ENCODE data around the gene RAB11A.

RAB11A gene

GRCh38 chr15:65916664-65917406 is 47.5 kb downstream of the RAB11A start:
- DNase-seq (ENCODE audit: low spot score): peak; percentile 77

GRCh38 chr15:65917407-65917756 is 48.1 kb downstream of the RAB11A start:
- no peak for DNase-seq (ENCODE audit: low spot score)

- no peak for DNase-seq (ENCODE audit: low spot score)
Measured at GRCh38 chr15:65917936-65918335, 48.6 kb downstream of the RAB11A start.

- DNase-seq (ENCODE audit: low spot score): no peak
Measured at GRCh38 chr15:65918357-65918920, 49.1 kb downstream of the RAB11A start.

- DNase-seq (ENCODE audit: low spot score): no peak
Measured at GRCh38 chr15:65918945-65919344, 49.7 kb downstream of the RAB11A start.

- no peak for DNase-seq (ENCODE audit: low spot score)
Measured at GRCh38 chr15:65919353-65919752, 50.1 kb downstream of the RAB11A start.

- no peak for DNase-seq (ENCODE audit: low spot score)
Measured at GRCh38 chr15:65920121-65920520, 50.8 kb downstream of the RAB11A start.

GRCh38 chr15:65920825-65921309 is 51.6 kb downstream of the RAB11A start:
- DNase-seq (ENCODE audit: low spot score): no peak

GRCh38 chr15:65921780-65922179 is 52.5 kb downstream of the RAB11A start:
- DNase-seq (ENCODE audit: low spot score): no peak

- DNase-seq (ENCODE audit: low spot score): no peak
Measured at GRCh38 chr15:65922621-65923020, 53.3 kb downstream of the RAB11A start.

- no peak for DNase-seq (ENCODE audit: low spot score)
Measured at GRCh38 chr15:65923264-65923663, 54.0 kb downstream of the RAB11A start.

GRCh38 chr15:65924004-65924403 is 54.7 kb downstream of the RAB11A start:
- no peak for DNase-seq (ENCODE audit: low spot score)

- DNase-seq (ENCODE audit: low spot score): no peak
Measured at GRCh38 chr15:65925338-65925737, 56.0 kb downstream of the RAB11A start.

GRCh38 chr15:65926459-65926858 is 57.2 kb downstream of the RAB11A start:
- no peak for DNase-seq (ENCODE audit: low spot score)

- DNase-seq (ENCODE audit: low spot score): no peak
Measured at GRCh38 chr15:65926899-65927298, 57.6 kb downstream of the RAB11A start.

- no peak for DNase-seq (ENCODE audit: low spot score)
Measured at GRCh38 chr15:65927545-65927944, 58.3 kb downstream of the RAB11A start.

- DNase-seq (ENCODE audit: low spot score): no peak
Measured at GRCh38 chr15:65929573-65929972, 60.3 kb downstream of the RAB11A start.

- DNase-seq (ENCODE audit: low spot score): no peak
Measured at GRCh38 chr15:65930134-65930533, 60.8 kb downstream of the RAB11A start.

GRCh38 chr15:65931221-65931620 is 61.9 kb downstream of the RAB11A start:
- no peak for DNase-seq (ENCODE audit: low spot score)

GRCh38 chr15:65935391-65935790 is 66.1 kb downstream of the RAB11A start:
- no peak for DNase-seq (ENCODE audit: low spot score)

GRCh38 chr15:65936282-65936681 is 67.0 kb downstream of the RAB11A start:
- DNase-seq (ENCODE audit: low spot score): no peak

- DNase-seq (ENCODE audit: low spot score): no peak
Measured at GRCh38 chr15:65937054-65937453, 67.8 kb downstream of the RAB11A start.

- no peak for DNase-seq (ENCODE audit: low spot score)
Measured at GRCh38 chr15:65937476-65937875, 68.2 kb downstream of the RAB11A start.

Data from SK-N-DZ (cell line).